Keratinocyte (primary cell): ENCODE data around the gene RCVRN. TPM values are rescaled to one million over a fixed set of nuclear protein-coding genes. Genes with fewer than 3 reads are reported as not detected.

ENCODE experiments used
- DNase-seq: peaks from one replicate; pipeline ENCODE4 v3.0.0-alpha.2; 2011; ENCODE audit warnings: low read depth, missing footprints, low spot score
- FAIRE-seq: peaks from 2 replicates; lab custom pipeline; 2011; peaks lifted over from hg19 to GRCh38; lab: Jason Lieb, UNC
- H2AFZ ChIP-seq: 2 replicates; pipeline ENCODE4 v1.6.0; 2012; ENCODE audit warnings: low read length, control low read depth, inconsistent platforms; ENCODE audit not compliant: control insufficient read depth
- H3K27ac ChIP-seq: 2 replicates; pipeline ENCODE4 v1.5.1; 2011; ENCODE audit warnings: low read length; ENCODE audit not compliant: control insufficient read depth, insufficient read depth
- H3K27me3 ChIP-seq: 3 replicates; pipeline ENCODE4 v1.6.0; 2011; ENCODE audit warnings: low read length; ENCODE audit not compliant: control insufficient read depth, insufficient read depth; ENCODE audit errors: extremely low read depth
- H3K36me3 ChIP-seq, 2 experiments: 2 replicates in 1 of 2; 3 replicates in 1 of 2; pipeline ENCODE4 v1.5.1; 2011; ENCODE audit warnings: low read length in 2 of 2, mild to moderate bottlenecking in 1 of 2; ENCODE audit not compliant: control insufficient read depth in 2 of 2, insufficient read depth in 2 of 2; ENCODE audit errors: extremely low read depth in 1 of 2
- H3K4me1 ChIP-seq: 3 replicates; pipeline ENCODE4 v1.5.1; 2011; ENCODE audit warnings: low read length; ENCODE audit not compliant: control insufficient read depth, insufficient read depth; ENCODE audit errors: extremely low read depth
- H3K4me2 ChIP-seq: 3 replicates; pipeline ENCODE4 v1.6.0; 2011; ENCODE audit warnings: low read depth, low read length; ENCODE audit not compliant: control insufficient read depth, insufficient read depth; ENCODE audit errors: extremely low read depth
- H3K4me3 ChIP-seq, 3 experiments: fragments of 200-600 bp in 1 of 3; sonication (generic) in 1 of 3; 2 replicates in 2 of 3; 3 replicates in 1 of 3; pipeline ENCODE4 v1.5.1; 2011 to 2016; ENCODE audit warnings: low read length in 3 of 3, mild to moderate bottlenecking in 3 of 3, control low read depth in 2 of 3, inconsistent platforms in 1 of 3, low read depth in 1 of 3, mixed read lengths in 1 of 3, mixed run types in 1 of 3, moderate library complexity in 1 of 3; ENCODE audit not compliant: control insufficient read depth in 2 of 3, insufficient read depth in 2 of 3; ENCODE audit errors: extremely low read depth in 1 of 3
- H3K79me2 ChIP-seq: 2 replicates; pipeline ENCODE4 v1.6.0; 2012; ENCODE audit warnings: low read length; ENCODE audit not compliant: control insufficient read depth, insufficient read depth
- H3K9ac ChIP-seq: 3 replicates; pipeline ENCODE4 v1.6.0; 2011; ENCODE audit warnings: low read length; ENCODE audit not compliant: control insufficient read depth, insufficient read depth; ENCODE audit errors: extremely low read depth
- H3K9me1 ChIP-seq: 3 replicates; pipeline ENCODE4 v1.6.0; 2011; ENCODE audit warnings: low read length; ENCODE audit not compliant: control insufficient read depth, insufficient read depth; ENCODE audit errors: extremely low read depth
- H3K9me3 ChIP-seq: 2 replicates; pipeline ENCODE4 v1.5.1; 2012; ENCODE audit warnings: low read depth, low read length; ENCODE audit not compliant: control insufficient read depth
- H4K20me1 ChIP-seq: 3 replicates; pipeline ENCODE4 v1.6.0; 2011; ENCODE audit warnings: low read length; ENCODE audit not compliant: control insufficient read depth, insufficient read depth; ENCODE audit errors: extremely low read depth
- CTCF ChIP-seq, 3 experiments: IDR thresholded peaks in 1 of 3; conservative IDR thresholded peaks in 1 of 3; optimal IDR thresholded peaks in 1 of 3; 2 replicates in 2 of 3; 3 replicates in 1 of 3; pipeline versions ENCODE3 to v1.5.1; 2011; ENCODE audit warnings: low read length in 3 of 3, mild to moderate bottlenecking in 3 of 3, moderate library complexity in 2 of 3, control low read depth in 1 of 3, inconsistent platforms in 1 of 3; ENCODE audit not compliant: insufficient read depth in 2 of 3; ENCODE audit errors: extremely low read depth in 1 of 3
- EZH2 ChIP-seq: IDR thresholded peaks from one replicate; pipeline ENCODE4 v1.6.1; 2012; ENCODE audit warnings: inconsistent platforms, mild to moderate bottlenecking, low read length, moderate library complexity
- dilution Hi-C: fragments of 300-500 bp; cut with MboI; formaldehyde crosslinking; loops from one replicate; pipeline ENCODE4 v1.7.0; 2020; ENCODE audit warnings: low sequenced_read_pairs; ENCODE audit not compliant: extremely low pct_ligation_motif_present
- polyA plus RNA-seq, 5 experiments: library from polyadenylated mRNA; depleted of rRNA in 3 of 5; stranded (reverse) in 3 of 5; stranded (forward) in 1 of 5; unstranded in 1 of 5; fragments of >200 nt; gene quantifications; 1 replicate in 1 of 5; 2 replicates in 3 of 5; 3 replicates in 1 of 5; pipeline versions ENCODE4 v1.2.1 to v1.2.3, GENCODE V29; 2011 to 2012; ENCODE audit warnings: missing spikeins in 2 of 5, low read depth in 1 of 5, low replicate concordance in 1 of 5

RCVRN gene
- polyA plus RNA-seq, 1 donor (not counting 4 experiments of a cell fraction or from before 2014, with no cell fraction given): not detected

- Histone ChIP-seq H3K36me3 (no peaks in the 10 kb centered on the region), H3K27ac (no peak overlapping the region), H3K79me2 (no peaks in the 10 kb centered on the region), H3K9ac (no peak overlapping the region), H3K4me2 (no peak overlapping the region), H4K20me1 (no peaks in the 10 kb centered on the region), H3K27me3 (no peaks in the 10 kb centered on the region), H3K9me3 (no peaks in the 10 kb centered on the region), H3K4me3 (no peak overlapping the region), H3K9me1 (no peaks in the 10 kb centered on the region), H3K4me1 (no peaks in the 10 kb centered on the region), H2AFZ (no peak overlapping the region)
- no peak for TF ChIP-seq EZH2
- no peak for TF ChIP-seq CTCF (optimal IDR thresholded peaks at IDR 0.05 in 1 of 3, IDR thresholded peaks at IDR 0.05 in 1 of 3, conservative IDR thresholded peaks at IDR 0.05 in 1 of 3; ENCODE audit: extremely low read depth in 1 of 3, insufficient read depth in 2 of 3, low read length in 3 of 3)
- dilution Hi-C loops: no loop called here
- FAIRE-seq (no peak), DNase-seq (no peak)
These were observed 42.9 kb downstream of the RCVRN start for GRCh38 chr17:9862220-9862619.

GRCh38 chr17:9860851-9861250, 44.2 kb downstream of the RCVRN start:
- H3K4me1 ChIP-seq: no peaks in the 10 kb centered on the region
- no peaks in the 10 kb centered on the region for H3K27me3 ChIP-seq
- TF ChIP-seq EZH2: no peak
- no peak for TF ChIP-seq CTCF (optimal IDR thresholded peaks at IDR 0.05 in 1 of 3, IDR thresholded peaks at IDR 0.05 in 1 of 3, conservative IDR thresholded peaks at IDR 0.05 in 1 of 3; ENCODE audit: extremely low read depth in 1 of 3, insufficient read depth in 2 of 3, low read length in 3 of 3)
- H3K27ac ChIP-seq: no peak overlapping the region
- no peaks in the 10 kb centered on the region for H4K20me1 ChIP-seq
- H3K79me2 ChIP-seq: no peaks in the 10 kb centered on the region
- no peak for DNase-seq
- H3K4me3 ChIP-seq: no peak overlapping the region
- no peaks in the 10 kb centered on the region for H3K36me3 ChIP-seq
- H2AFZ ChIP-seq: no peak overlapping the region
- dilution Hi-C loops: no loop called here
- H3K9me1 ChIP-seq: no peaks in the 10 kb centered on the region
- no peak overlapping the region for H3K9ac ChIP-seq
- no peak overlapping the region for H3K4me2 ChIP-seq
- H3K9me3 ChIP-seq: no peaks in the 10 kb centered on the region
- FAIRE-seq: no peak
